ENCODE measurements around the gene DIPK1C. TPM values are rescaled to one million over a fixed set of nuclear protein-coding genes. Genes with fewer than 3 reads are reported as not detected.

DIPK1C gene
- total RNA-seq, 4 donors from 2014 or later = 0.12 to 9.1 TPM; not detected in 2

GRCh38 chr18:74457725-74458421 lies 765 bp upstream of the DIPK1C start:
- H3K36me3 ChIP-seq = no peaks in the 10 kb centered on the region
- intact Hi-C loops (cut with DNase I; ENCODE audit: low total_unique reads) = no loop called here
- H3K4me3 ChIP-seq = no peak overlapping the region

GRCh38 chr18:74456349-74457042 lies 612 bp downstream of the DIPK1C start:
- peaks cover 0 to 26% of the 10 kb centered on the region in 2 donors for H3K27me3 ChIP-seq
- no peak overlapping the region for H3K4me3 ChIP-seq
- intact Hi-C loops (cut with DNase I; ENCODE audit: low total_unique reads) = no loop called here
- H3K27ac ChIP-seq = no peak overlapping the region
- no peaks in the 10 kb centered on the region for H3K9me3 ChIP-seq
- no peak for TF ChIP-seq CTCF (IDR thresholded peaks at IDR 0.05)
- TF ChIP-seq POLR2A (IDR thresholded peaks at IDR 0.05) = no peak
- peaks cover 0 to 7% of the 10 kb centered on the region in 2 donors for H3K4me1 ChIP-seq
- no peaks in the 10 kb centered on the region for H3K36me3 ChIP-seq
- DNase-seq = no peak

More at GRCh38 chr18:74457725-74458421, 765 bp upstream of the DIPK1C start:
- DNase-seq = no peak
- peaks cover 0 to 26% of the 10 kb centered on the region in 2 donors for H3K27me3 ChIP-seq
- TF ChIP-seq POLR2A (IDR thresholded peaks at IDR 0.05) = no peak
- no peak for TF ChIP-seq CTCF (IDR thresholded peaks at IDR 0.05)
- no peaks in the 10 kb centered on the region for H3K9me3 ChIP-seq
- no peak overlapping the region for H3K27ac ChIP-seq
- peaks cover 0 to 7% of the 10 kb centered on the region in 2 donors for H3K4me1 ChIP-seq

GRCh38 chr18:74456017-74456348 lies 1.1 kb downstream of the DIPK1C start:
- Histone ChIP-seq H3K4me1 (peaks cover 0 to 7% of the 10 kb centered on the region in 2 donors), H3K27me3 (peaks cover 0 to 26% of the 10 kb centered on the region in 2 donors), H3K9me3 (no peaks in the 10 kb centered on the region), H3K36me3 (no peaks in the 10 kb centered on the region), H3K27ac (no peak overlapping the region), H3K4me3 (no peak overlapping the region)
- intact Hi-C loops (cut with DNase I; ENCODE audit: low total_unique reads) = no loop called here
- no peak for TF ChIP-seq POLR2A (IDR thresholded peaks at IDR 0.05)
- TF ChIP-seq CTCF (IDR thresholded peaks at IDR 0.05) = no peak
- no peak for DNase-seq

- no peak for TF ChIP-seq CTCF (IDR thresholded peaks at IDR 0.05)
- TF ChIP-seq POLR2A (IDR thresholded peaks at IDR 0.05) = no peak
- Histone ChIP-seq H3K36me3 (no peaks in the 10 kb centered on the region), H3K4me3 (no peak overlapping the region), H3K9me3 (no peaks in the 10 kb centered on the region), H3K4me1 (peaks cover 0 to 7% of the 10 kb centered on the region in 2 donors), H3K27ac (no peak overlapping the region), H3K27me3 (peaks cover 0 to 26% of the 10 kb centered on the region in 2 donors)
- DNase-seq = no peak
- intact Hi-C loops (cut with DNase I; ENCODE audit: low total_unique reads) = no loop called here
These were observed 1.7 kb downstream of the DIPK1C start for GRCh38 chr18:74455386-74455785.

GRCh38 chr18:74454279-74454751 lies 2.8 kb downstream of the DIPK1C start:
- Histone ChIP-seq H3K36me3 (no peaks in the 10 kb centered on the region), H3K4me1 (peaks cover 0 to 7% of the 10 kb centered on the region in 2 donors), H3K27me3 (peaks cover 0 to 26% of the 10 kb centered on the region in 2 donors), H3K4me3 (no peak overlapping the region), H3K9me3 (no peaks in the 10 kb centered on the region), H3K27ac (no peak overlapping the region)
- intact Hi-C loops (cut with DNase I; ENCODE audit: low total_unique reads) = no loop called here
- TF ChIP-seq POLR2A (IDR thresholded peaks at IDR 0.05) = no peak
- TF ChIP-seq CTCF (IDR thresholded peaks at IDR 0.05) = no peak
- DNase-seq = no peak
